ENCODE data around the gene B4GALT6. TPM values are rescaled to one million over a fixed set of nuclear protein-coding genes. Genes with fewer than 3 reads are reported as not detected.
"Not testable (repeated sequence)": the region's sequence is repeated elsewhere in the genome, so short reads cannot be mapped to it uniquely, and the experiment has no call there.

The B4GALT6 gene, protein sequence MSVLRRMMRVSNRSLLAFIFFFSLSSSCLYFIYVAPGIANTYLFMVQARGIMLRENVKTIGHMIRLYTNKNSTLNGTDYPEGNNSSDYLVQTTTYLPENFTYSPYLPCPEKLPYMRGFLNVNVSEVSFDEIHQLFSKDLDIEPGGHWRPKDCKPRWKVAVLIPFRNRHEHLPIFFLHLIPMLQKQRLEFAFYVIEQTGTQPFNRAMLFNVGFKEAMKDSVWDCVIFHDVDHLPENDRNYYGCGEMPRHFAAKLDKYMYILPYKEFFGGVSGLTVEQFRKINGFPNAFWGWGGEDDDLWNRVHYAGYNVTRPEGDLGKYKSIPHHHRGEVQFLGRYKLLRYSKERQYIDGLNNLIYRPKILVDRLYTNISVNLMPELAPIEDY
- 10 to 100 TPM; 10.5 to 23.1 (median 17.0) TPM for polyA plus RNA-seq (ENCODE audit: insufficient read length in 4 of 4)

DNA sequence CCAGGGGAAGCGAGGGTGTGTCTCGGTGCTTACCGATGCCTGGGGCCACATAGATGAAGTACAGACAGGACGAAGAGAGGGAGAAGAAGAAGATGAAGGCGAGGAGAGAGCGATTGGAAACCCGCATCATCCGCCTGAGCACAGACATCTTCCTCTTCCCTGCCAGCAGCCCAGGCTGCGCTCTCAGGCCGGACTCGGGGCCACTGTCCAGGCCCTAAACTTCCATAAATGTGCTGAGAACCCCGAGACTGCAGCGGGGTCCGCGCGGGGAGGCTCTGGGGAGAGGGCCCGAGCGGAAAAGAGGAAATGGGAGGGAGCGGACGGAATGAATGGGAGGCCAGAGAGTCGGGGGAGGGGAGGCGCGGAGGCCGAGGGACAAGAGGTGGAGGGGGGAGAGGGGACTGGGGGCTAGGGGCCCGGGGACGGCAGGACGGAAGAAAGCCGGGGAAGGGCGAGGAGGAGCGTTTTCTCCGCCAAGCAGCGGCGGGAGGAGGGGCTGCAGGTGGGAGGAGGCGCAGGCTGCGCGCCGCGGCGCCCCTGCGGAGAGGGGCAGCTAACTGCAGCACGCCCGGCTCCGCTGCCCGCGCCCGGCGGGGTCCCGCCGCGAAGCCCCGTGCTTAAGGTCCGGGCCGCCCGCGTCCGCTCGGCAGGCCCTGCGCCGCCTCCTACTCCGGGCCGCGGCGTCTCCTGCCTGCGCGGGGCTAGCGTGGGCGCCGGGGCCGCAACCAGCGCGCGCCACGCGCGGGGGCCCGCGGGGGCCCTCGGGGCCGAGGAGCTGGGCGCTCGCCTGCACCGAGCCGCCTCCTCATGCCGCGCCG is at the start of gene B4GALT6:
B4GALT6 (minus strand) TSS at position 303 of the 818 bp plus-strand sequence; CDS start at position 148, 155 bp downstream.
- peak; percentile 19 to 36 (median 25) for DNase-seq (ENCODE audit: low read depth in 4 of 4, low spot score in 3 of 4)

- DNase-seq (ENCODE audit: low read depth in 4 of 4, low spot score in 3 of 4): no peak
Observed at GRCh38 chr18:31731628-31732027, 47.2 kb upstream of the B4GALT6 start.

DNA sequence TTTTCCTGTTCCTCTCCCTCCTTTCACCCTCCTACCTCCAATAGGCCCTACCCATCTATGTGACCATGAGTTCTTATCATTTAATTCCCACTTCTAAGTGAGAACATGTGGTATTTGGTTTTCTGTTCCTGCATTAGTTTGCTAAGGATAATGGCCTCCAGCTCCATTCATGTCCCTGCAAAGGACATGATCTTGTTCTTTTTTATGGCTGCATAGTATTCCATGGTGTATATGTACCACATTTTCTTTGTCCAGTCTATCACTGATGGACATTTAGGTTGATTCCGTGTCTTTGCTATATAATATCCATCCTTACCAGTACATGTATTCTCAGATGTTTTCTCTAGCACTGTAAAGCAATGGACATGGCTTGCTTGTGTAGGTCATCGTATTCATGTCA is 44.8 kb upstream of the B4GALT6 start:
- DNase-seq (ENCODE audit: low read depth in 4 of 4, low spot score in 3 of 4): not testable (repeated sequence)

- DNase-seq (ENCODE audit: low read depth in 4 of 4, low spot score in 3 of 4): no peak
Observed at GRCh38 chr18:31723990-31724711, 39.8 kb upstream of the B4GALT6 start.

GRCh38 chr18:31723639-31723989 is 39.2 kb upstream of the B4GALT6 start:
- no peak for DNase-seq (ENCODE audit: low read depth in 4 of 4, low spot score in 3 of 4)

DNA sequence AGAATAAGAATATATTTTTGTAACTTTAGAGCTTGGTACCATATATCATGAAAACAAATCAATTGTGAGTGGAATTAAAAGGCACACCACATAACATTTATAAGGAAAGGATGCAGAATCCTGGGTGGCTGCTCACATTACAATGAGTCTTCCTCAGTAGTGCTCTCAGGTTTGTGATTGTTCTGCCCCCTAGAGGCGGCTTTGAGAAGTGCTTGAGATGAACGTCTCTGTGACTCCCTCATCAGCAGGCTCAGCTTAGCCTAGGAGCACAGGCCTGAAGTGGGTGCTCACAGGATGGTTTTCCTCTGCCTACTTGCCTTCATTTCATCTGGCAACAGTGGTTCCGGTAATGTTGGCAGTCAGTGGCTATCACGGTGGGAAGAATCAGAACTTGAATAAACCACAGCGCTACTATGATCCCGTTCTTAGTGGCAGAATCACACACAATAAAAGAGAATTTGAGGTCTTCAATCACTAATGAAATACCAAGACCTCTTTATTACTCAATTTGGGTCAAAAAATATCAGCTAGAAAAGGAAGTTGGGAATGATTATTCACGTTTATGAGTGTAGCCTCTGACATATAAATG is 38.1 kb upstream of the B4GALT6 start:
- DNase-seq (ENCODE audit: low read depth in 4 of 4, low spot score in 3 of 4): peak in 3 of 4 donors; percentile 45 to 63 (median 51)

GRCh38 chr18:31721601-31722000 is 37.2 kb upstream of the B4GALT6 start:
- no peak for DNase-seq (ENCODE audit: low read depth in 4 of 4, low spot score in 3 of 4)

DNA sequence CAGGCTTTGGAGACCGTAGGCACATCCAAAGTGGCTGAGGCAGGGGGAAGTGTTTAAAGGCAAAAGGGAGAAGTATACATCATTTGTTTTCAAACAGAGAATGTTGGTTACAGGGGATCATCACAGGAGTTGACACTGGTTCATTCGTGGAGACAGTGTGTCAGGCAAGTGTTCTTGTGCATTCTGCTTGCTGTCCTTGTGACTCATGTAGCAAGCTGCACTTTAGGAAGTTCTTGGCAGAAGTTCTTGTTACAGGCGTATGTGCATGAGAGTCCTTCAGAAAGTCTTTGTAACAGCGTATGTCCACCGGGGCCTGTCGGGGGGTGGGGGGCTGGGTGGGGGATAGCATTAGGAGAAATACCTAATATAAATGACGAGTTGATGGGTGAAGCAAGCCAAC is 36.5 kb upstream of the B4GALT6 start:
- DNase-seq (ENCODE audit: low read depth in 4 of 4, low spot score in 3 of 4): no peak

- no peak for DNase-seq (ENCODE audit: low read depth in 4 of 4, low spot score in 3 of 4)
Observed at GRCh38 chr18:31719363-31720006, 35.1 kb upstream of the B4GALT6 start.

- no peak for DNase-seq (ENCODE audit: low read depth in 4 of 4, low spot score in 3 of 4)
Observed at GRCh38 chr18:31718386-31718785, 34.0 kb upstream of the B4GALT6 start.

DNA sequence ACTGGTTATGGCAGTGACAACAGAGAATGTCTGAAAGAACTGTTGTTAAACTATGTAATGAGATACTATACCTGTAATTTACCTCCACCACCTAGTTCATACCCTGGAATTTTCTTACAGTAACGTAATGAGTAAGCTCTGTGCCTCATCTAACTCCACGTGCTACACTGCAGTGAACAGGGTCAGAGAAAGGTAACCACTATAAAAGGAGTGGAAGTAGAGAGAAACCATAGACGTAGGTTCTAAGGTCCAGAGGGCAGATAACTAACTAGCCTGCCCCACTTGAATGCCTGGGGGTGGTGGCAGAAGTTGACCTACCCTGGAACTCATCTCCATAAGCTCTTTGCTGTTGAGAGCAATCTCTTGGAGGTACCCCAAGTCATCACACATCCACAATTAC is 32.0 kb upstream of the B4GALT6 start:
- DNase-seq (ENCODE audit: low read depth in 4 of 4, low spot score in 3 of 4): no peak

DNA sequence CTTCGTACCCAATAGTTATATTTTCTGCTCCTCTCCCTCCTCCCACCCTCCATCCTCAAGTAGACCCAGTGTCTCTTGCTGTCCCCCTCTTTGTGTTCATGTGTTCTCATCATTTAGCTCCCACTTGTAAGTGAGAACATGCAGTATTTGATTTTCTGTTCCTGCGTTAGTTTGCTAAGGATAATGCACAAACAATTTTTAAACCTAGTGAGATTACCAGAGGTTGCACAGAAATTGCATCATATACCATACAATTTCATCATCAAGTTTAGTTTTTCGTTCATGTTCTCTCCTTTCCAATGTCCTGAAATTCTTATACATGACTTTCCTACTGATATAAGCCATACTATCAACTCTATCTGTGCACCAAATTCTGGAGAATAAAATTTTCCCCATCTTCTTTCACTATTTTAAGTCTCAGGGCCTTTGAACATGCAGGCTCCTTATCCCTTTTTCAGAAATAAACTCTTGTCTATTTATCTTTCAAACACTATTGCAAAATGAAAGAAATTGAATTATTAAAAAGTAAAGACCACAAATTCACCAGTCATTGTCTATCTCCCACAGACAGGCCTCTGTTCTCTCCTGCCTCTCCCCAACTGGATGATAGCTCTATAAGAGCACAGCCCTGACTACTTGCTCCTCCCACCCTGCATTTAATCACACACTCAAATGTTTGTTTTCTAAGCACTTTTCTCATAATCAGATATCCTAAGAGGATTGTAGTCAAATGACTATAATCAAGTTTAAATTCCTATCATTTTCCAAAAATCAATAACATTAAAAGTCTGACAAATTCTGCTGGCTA is 27.2 kb upstream of the B4GALT6 start:
- no peak for DNase-seq (ENCODE audit: low read depth in 4 of 4, low spot score in 3 of 4)

- no peak for DNase-seq (ENCODE audit: low read depth in 4 of 4, low spot score in 3 of 4)
Observed at GRCh38 chr18:31710826-31711225, 26.4 kb upstream of the B4GALT6 start.

- DNase-seq (ENCODE audit: low read depth in 4 of 4, low spot score in 3 of 4): no peak
Observed at GRCh38 chr18:31707815-31708214, 23.4 kb upstream of the B4GALT6 start.

DNA sequence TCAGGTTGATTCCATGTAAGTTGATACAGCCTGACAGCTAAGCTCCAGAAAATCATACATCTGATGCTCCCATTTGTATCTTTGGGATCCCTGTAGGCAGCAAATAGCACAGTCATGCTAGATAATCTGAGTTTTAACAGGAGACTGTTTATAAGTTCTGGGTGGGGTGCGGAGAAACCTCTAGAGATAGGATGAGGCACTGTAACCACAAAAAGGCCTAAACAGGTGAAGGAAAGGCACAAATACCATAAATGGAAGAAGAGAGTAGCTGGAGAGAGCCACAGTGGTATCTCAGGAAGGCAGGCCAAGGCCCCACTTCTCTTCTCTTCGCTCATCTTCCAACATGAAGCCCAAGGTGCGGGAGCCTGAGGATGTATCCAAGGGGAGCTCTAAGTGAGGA is 18.1 kb upstream of the B4GALT6 start:
- DNase-seq (ENCODE audit: low read depth in 4 of 4, low spot score in 3 of 4): no peak

DNA sequence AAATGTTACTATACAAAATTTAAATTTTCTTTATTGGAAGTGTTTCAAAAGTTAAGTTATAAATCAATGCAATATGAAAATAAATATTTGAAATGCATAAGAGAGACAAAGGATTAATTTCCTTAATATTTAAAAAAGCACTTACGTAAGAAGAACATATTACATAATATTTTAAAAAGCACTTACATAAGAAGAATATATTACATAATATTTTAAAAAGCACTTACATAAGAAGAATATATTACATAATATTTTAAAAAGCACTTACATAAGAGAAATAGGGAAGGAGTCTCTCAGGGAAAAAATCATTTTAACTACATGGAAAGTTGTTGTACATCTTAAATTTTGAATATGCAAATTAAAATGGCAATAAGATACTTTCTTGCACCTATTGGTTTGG is 17.4 kb upstream of the B4GALT6 start:
- DNase-seq (ENCODE audit: low read depth in 4 of 4, low spot score in 3 of 4): no peak

- no peak for DNase-seq (ENCODE audit: low read depth in 4 of 4, low spot score in 3 of 4)
Observed at GRCh38 chr18:31700990-31701389, 16.6 kb upstream of the B4GALT6 start.

DNA sequence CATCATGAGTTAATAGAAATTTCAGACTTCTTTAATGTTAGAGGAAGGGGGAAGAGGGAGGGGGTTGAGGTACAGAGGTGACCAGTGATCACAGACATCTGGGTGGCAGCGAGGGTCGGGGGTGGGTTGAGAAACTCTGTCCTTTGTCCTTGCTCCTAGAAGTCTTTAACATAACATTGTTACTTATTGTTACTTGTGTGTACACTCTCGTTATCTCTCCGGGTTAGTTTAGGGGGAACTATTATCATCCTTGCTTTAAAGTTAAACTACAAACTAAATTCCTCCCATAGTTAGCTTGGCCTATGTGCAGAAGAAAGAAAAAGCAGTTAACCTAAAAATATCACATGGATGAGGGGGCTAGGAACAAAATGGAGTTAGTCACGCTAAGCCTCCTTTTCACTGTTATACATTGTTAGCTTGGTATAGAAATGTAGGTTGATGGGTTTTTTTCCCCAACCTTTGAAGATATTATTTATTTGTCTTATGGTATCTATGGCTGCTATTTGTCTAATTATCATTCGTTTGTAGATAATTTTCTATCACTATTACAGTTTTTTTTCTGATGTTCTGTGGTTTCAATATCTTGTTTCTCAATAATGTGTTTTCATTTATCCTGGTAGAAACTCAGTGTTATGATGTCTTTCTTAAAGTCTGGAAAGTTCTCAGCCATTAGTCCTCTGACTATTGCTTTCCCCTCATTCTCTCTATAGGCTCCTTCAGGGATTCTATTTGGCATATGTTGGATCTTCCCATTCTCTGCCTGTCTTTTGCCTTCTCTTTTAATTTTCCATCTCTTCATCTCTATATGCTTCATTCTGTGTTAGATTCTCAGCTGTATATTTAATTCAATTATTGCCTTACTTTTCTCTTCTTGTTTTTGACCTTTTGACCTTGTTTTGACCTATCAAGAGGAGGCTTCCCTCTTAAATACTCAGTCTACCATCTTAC is 13.2 kb upstream of the B4GALT6 start:
- no peak for DNase-seq (ENCODE audit: low read depth in 4 of 4, low spot score in 3 of 4)
